ENCODE results near the gene FAM3D.

The FAM3D gene

GRCh38 chr3:58693940-58694850, 27.6 kb upstream of the FAM3D start:
- TF ChIP-seq, protein P1, sequence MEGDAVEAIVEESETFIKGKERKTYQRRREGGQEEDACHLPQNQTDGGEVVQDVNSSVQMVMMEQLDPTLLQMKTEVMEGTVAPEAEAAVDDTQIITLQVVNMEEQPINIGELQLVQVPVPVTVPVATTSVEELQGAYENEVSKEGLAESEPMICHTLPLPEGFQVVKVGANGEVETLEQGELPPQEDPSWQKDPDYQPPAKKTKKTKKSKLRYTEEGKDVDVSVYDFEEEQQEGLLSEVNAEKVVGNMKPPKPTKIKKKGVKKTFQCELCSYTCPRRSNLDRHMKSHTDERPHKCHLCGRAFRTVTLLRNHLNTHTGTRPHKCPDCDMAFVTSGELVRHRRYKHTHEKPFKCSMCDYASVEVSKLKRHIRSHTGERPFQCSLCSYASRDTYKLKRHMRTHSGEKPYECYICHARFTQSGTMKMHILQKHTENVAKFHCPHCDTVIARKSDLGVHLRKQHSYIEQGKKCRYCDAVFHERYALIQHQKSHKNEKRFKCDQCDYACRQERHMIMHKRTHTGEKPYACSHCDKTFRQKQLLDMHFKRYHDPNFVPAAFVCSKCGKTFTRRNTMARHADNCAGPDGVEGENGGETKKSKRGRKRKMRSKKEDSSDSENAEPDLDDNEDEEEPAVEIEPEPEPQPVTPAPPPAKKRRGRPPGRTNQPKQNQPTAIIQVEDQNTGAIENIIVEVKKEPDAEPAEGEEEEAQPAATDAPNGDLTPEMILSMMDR (IDR thresholded peaks at IDR 0.05; ENCODE audit: control insufficient read depth, insufficient read depth, low read depth, low read length, missing control alignments) = no peak
- DNase-seq (ENCODE audit: low read depth) = no peak
- no peak overlapping the region for H3K4me3 ChIP-seq (ENCODE audit: control insufficient read depth, low read depth, low read length)

DNA sequence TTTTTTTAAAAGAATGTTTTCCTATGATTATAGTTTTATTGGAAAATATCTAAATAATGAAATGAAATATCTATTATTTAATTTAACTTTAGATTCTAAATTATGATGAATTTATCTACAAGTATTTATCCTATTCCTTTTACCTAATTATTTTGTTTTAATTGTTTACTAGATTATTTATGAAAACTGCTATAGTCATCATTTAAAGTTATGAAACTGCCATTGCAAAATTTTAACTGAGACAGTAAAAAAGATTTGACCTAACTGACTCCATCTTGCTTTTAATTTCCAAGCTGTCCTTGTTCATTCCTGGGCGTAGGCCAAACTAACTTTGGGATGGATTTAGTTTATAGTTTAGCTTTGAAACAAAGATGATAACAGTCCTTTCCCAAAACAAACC, 25.9 kb upstream of the FAM3D start:
- TF ChIP-seq, protein P1 (IDR thresholded peaks at IDR 0.05; ENCODE audit: control insufficient read depth, insufficient read depth, low read depth, low read length, missing control alignments) = no peak
- DNase-seq (ENCODE audit: low read depth) = no peak
- H3K4me3 ChIP-seq (ENCODE audit: control insufficient read depth, low read depth, low read length) = no peak overlapping the region

DNA sequence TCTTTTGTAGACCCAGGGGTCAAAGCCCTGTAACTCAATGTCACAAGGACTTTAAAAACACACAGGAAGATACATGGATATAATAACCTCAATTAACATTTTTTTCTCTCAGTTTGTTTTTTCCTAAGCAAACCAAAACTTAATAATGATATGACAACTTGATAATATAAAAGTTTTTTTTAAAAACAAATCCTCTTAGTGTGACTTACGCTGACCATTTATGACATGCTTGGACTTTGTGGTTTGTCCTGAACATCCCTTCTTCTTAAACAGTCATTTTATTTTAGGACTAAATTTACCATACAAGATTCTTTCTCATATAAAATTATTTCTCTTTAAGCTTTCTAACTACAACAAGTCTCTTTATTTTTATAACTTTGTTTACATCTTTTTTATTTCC, 25.4 kb upstream of the FAM3D start:
- H3K4me3 ChIP-seq (ENCODE audit: control insufficient read depth, low read depth, low read length) = no peak overlapping the region
- no peak for DNase-seq (ENCODE audit: low read depth)
- TF ChIP-seq, protein P1 (IDR thresholded peaks at IDR 0.05; ENCODE audit: control insufficient read depth, insufficient read depth, low read depth, low read length, missing control alignments) = no peak

DNA sequence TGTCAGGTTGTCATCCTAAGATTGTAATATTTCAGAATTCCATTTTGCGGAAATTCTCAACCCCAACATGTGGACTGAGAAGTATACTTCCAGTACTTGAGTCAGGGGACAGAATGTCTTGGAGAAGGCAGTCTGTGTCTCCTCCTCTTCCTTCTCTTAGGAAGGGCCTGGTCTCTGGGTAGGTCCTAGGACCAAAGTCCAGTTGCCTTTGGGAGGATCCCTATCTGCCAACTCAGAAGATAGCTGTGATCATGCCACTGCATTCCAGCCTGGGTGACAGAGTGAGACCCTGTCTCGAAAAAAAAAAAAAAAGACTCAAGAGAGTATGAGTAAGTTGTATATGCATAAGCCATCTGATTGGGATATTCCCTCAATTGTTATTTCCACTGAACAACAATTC, 23.9 kb upstream of the FAM3D start:
- DNase-seq (ENCODE audit: low read depth) = no peak
- H3K4me3 ChIP-seq (ENCODE audit: control insufficient read depth, low read depth, low read length) = no peak overlapping the region
- TF ChIP-seq, protein P1 (IDR thresholded peaks at IDR 0.05; ENCODE audit: control insufficient read depth, insufficient read depth, low read depth, low read length, missing control alignments) = no peak

- no peak for DNase-seq (ENCODE audit: low read depth)
- TF ChIP-seq, protein P1 (IDR thresholded peaks at IDR 0.05; ENCODE audit: control insufficient read depth, insufficient read depth, low read depth, low read length, missing control alignments) = no peak
These were observed 22.0 kb upstream of the FAM3D start for GRCh38 chr3:58688574-58688973.

DNA sequence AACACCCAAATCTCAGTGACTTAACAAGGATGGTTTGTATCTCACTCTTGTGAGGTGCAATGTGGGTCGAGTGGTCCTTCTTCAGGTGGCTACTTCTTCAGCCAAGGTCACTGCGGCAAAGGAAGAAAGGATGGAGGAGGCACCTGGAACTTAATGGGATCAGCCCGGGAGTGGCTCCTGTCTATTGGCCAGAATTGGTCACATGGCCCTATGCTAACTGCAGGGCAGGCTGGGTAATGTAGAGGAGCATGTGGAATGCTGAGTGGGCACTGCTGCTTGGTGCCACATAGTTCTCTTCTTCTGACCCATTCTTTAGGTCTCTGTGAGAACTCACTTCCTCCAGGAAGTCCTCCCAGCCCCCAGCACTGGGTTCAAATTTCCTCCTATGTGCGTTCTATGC, 20.3 kb upstream of the FAM3D start:
- H3K4me3 ChIP-seq (ENCODE audit: control insufficient read depth, low read depth, low read length) = no peak overlapping the region
- TF ChIP-seq, protein P1 (IDR thresholded peaks at IDR 0.05; ENCODE audit: control insufficient read depth, insufficient read depth, low read depth, low read length, missing control alignments) = no peak
- no peak for DNase-seq (ENCODE audit: low read depth)

More at GRCh38 chr3:58688574-58688973, 22.0 kb upstream of the FAM3D start:
- no peak overlapping the region for H3K4me3 ChIP-seq (ENCODE audit: control insufficient read depth, low read depth, low read length)

All from AG09309 (cell line).